Cortex of kidney (tissue), 1 donor: ENCODE measurements around the gene ISCA1.
"Not testable (repeated sequence)": the region's sequence is repeated elsewhere in the genome, so short reads cannot be mapped to it uniquely, and the experiment has no call there.

Source experiments
- DNase-seq: peaks from one replicate; lab custom pipeline; 2025; lab: John Stamatoyannopoulos, UW

Gene ISCA1

DNA sequence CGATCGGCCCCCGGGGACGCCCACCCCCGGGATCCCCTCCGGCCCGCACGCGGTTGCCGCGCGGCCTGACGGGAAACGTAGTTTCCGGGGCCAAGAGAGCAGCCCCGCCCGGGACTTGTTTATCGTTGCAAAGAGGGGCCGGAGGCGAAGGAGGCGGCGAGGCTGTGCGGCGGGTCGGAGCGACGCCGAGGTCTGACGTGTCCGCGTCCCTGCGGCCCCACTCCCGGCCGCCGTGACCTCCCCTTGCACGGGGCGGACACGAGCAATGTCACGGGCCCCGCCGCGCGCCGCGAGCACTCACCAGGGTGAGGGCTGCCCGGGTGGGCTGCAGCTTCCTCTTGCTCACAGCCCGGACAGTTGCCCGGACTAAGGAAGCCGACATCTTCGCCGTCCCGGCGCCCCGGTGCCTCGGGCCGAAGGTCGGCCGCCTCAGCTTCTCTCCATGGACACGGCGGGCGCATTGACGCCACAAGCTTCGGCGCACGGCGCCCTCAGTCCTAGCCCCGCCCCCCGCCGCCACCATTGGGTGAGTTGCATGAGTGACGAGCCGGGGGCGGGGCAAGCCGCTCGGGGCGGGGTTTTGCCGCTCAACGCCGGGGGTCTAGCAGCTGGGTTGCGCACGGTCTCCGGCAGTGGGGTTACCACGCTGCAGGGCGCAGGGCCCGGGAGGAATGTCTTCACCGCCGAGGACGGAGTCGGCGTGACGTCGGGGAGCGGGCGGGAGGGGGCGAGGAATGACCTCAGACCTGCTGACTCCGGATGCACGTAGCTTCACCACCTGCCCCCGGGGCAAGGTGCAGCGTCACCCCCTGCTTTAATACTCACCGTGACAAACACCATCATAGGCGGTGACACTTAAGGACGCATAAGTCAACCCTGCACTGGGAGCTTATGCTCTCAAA is at the start of gene ISCA1:
Gene ISCA1 (minus strand): TSS at position 462 of the 902 bp plus-strand sequence. CDS start 80 bp downstream, at position 382.
- DNase-seq, result peak; percentile 73

DNA sequence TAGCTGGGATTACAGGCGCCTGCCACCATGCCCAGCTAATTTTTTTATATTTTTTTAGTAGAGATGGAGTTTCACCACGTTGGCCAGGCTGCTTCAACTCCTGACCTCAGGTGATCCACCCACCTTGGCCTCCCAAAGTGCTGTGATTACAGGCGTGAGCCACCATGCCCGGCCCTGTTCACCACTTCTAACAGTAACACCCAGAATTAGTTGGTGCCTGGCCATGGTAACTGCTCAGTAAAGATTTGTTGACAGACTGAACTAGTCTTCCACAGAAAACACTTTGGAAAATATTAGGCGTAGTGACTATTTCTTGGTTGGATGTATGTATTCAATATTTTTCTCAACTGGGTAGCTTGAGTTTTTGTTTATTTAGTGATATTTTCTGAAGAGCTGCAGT is 47.8 kb upstream of the ISCA1 start:
- DNase-seq, result no peak

DNA sequence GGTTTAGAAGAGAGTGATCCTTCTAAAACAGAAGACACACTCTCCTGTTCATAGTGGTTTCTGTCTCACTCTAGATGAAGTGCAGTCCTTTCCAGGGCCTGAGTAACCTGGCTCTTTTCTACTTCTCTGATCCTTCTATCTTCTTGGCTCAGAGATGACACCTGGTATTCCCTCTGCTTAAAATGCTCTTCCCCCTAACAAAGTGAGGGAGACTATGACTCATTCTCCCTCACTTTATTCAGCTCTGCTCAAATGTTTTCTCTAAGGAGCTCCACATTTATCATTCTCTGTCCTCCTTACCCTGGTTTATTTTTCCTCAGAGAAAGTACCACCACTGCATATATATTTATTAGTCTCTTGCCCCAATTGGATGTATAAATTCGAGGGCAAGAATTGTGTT is 47.3 kb upstream of the ISCA1 start:
- no peak for DNase-seq

DNA sequence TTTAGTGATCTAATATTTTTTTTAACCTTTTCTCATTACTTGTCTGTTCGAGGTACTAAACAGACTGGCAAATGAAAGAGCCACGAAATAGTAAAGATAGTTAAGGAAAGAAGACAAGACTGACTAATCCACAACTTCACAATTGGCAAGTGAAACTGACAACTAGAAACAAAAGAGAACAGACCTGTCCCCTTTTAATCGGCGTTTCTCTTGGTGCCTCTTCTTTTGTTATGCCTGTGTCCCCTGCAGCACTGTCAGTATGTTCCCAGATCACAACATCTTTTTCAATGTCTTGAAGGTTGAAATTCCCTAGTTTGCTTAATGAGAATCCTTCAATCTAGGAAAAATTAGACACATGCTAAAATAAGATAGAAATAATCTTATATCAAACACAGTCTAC is 45.8 kb upstream of the ISCA1 start:
- no peak for DNase-seq

DNA sequence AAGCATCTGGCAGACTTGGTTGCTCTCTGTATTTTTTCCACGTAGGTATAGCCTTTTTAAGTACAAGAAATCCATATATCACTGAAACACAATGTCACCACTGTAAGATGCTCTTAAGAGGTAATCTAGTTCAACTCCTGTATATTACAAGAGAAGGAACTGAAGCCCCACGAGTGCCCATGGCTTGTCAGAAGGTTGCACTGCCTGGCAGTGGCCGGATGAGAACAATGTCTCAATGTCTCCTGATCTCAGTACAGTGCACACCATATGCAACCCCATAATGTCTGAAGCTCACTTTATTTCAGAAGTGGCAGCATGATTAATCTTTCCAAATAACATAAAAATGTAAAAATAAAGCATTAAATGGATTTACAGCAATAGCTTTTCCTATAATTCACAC is 44.2 kb upstream of the ISCA1 start:
- no peak for DNase-seq

DNA sequence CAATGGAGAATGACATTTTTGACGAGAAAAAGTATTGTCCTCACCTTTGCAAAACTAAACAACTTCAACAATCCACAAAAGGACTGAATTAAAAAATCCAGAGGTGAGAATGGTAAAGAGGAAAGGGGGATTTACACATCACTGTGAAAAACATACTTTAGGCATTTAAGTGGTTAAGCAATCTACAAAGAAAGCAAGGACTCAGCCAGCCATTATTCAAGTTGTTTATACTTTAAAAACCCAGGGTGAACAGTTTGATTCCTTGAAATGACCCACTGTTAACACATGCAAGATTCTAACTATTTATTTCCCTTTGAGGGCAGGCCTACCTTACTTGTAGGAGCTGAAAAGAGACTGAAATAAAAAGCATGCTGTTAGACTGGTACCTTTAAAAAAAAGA is 42.6 kb upstream of the ISCA1 start:
- no peak for DNase-seq

DNA sequence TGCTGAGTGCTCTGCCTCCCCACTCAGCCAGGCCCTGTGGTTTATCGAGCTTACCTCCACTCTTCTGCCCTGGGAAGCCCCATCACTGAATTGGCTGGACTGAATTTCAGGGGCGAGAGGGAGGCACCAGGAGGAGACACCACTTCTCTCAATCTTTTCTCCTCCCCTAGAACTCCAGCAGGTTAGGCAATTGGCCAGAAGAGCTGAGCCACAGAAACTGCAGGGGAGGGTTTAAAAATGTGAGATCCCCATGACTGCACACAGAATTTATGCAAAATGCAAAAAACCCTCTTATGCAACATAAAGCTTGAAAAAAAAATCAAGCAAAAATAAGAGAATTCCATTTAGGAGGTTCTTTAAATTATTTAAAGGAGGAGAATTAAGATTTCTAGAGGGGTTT is 42.0 kb upstream of the ISCA1 start:
- DNase-seq, result no peak

DNA sequence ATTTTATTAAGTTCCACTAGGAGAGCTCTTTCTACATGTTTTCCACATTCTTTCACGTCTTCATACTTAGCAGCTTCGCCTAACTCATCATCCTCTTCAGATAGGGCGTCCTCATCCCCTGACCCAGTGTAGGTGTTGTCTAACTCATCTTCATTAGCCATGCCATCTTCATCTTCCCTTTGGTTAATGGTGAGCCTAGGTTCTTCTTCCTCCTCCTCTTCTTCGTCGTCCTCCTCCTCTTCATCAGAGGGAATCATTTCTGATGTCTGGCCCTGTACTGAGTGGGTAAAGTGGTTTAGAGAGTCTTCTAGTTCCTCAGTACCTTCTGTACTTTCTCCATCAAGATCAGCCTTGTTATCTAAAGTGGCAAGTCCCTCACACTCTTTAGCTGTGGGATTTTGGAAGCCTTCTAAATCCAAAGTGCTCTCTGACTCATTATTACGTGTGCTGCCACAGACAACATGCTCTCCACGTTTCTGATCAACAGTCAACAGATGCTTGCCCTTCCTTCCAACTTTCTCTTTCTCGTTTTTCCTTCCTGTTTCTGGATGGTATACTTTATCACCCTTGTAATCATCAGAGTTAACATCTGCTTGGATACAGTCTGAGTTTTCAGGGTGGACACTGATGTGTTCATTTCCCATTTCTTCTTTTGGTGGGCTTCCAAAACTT is 40.8 kb upstream of the ISCA1 start:
- no peak for DNase-seq

DNA sequence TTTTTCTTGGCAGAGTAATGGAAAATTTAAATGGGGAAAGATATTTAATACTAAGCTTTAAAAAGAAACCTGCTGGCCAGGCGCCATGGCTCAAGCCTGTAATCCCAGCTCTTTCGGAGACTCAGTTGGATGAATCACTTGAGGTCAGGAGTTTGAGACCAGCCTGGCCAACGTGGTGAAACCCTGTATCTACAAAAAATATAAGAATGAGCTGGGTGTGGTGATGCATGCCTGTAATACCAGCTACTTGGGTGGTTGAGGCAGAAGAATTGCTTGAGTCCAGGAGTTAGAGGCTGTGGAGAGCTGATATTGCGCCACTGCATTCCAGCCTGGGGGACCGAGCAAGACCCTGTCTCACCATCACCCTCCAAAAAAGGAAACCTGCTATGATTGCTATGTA is 39.0 kb upstream of the ISCA1 start:
- no peak for DNase-seq

DNA sequence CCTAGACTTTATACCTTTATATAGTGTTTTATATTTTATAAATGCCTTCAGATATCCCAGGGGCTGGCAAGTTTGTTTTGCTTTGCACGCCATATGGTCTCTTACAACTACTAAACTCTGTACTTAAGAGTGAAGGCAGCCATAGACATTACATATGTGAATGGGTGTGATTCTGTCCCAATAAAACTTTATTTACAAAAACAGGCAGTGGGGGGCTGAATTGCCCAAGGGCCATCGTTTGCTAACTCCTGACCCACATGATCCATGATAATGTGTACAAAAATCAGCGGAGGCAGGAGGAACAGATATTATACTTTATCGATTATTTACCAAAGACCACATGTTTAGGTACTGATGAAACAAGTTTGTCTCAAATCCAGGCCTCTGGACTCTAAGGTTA is 35.8 kb upstream of the ISCA1 start:
- DNase-seq, result no peak

DNA sequence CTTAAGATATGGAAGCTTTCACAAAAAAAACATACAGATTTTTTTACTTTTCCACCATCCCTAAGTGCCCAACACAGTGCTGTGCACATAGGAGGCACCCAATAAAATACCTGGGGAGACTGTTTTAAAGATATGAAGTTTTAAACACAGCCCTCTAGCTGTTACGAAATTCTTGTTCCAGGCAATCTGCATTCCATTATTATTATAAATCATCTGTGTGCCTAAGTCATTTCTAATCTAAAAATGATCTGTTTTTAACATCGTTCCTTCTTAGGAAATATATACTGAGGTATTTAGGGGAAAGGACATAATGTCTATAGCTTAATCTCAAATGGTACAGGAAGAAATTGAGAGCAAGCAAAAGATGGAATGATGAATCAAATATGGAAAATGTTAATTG is 32.7 kb upstream of the ISCA1 start:
- no peak for DNase-seq

DNA sequence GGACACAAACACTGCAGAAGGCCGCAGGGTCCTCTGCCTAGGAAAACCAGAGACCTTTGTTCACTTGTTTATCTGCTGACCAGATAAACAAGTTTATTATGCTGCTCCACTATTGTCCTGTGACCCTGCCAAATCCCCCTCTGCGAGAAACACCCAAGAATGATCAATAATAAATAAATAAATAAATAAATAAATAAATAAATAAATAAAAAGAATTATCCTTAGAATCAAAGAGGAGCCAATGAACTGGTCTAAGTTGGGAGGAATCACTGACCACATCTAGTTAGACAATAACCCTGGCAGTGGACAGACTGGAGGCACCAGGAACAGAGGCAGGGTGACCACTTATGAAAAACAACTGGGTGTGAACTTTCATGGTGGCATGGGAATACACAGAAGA is 30.6 kb upstream of the ISCA1 start:
- DNase-seq, result not testable (repeated sequence)

DNA sequence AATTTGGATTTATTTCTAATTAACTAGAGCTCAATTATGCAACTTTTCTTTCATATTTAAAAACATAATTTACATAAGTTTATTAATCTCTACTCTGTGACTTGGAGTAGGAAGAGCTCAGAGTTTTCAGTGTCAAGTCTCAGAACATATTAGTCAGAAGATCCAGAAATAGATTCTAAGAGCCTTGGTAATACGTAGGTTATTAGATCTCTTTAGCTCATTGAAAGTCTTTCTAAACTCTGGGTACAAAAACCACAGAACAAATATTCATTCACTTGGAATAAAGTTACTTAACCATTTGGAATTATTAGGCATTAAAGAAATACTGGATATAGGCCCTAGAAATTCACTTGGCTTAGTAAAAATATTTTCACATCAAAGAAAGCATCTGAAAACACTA is 26.3 kb upstream of the ISCA1 start:
- no peak for DNase-seq

DNA sequence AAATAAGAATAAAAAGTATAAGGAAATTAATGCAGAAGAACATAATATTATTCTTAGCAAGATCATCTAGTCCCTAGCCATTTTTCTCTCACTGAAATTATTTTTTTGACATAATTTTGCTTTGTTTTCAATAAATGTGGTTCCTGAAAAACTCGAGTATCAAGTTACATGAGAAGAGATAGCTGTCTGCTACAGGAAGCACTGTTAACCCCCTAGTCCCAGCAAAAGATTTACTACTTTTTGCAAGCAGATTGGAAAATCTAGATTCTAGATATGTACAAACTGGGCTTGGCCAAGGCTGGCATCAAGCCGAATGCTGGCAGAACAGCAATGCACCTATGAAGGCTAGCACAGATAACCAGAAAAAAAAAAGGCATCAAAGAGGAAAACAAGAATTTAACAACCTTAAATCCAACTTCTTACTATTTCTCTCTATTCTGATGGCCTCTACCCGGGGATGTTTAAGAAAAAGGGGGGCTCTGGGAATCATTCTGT is 21.9 kb upstream of the ISCA1 start:
- DNase-seq, result no peak

DNA sequence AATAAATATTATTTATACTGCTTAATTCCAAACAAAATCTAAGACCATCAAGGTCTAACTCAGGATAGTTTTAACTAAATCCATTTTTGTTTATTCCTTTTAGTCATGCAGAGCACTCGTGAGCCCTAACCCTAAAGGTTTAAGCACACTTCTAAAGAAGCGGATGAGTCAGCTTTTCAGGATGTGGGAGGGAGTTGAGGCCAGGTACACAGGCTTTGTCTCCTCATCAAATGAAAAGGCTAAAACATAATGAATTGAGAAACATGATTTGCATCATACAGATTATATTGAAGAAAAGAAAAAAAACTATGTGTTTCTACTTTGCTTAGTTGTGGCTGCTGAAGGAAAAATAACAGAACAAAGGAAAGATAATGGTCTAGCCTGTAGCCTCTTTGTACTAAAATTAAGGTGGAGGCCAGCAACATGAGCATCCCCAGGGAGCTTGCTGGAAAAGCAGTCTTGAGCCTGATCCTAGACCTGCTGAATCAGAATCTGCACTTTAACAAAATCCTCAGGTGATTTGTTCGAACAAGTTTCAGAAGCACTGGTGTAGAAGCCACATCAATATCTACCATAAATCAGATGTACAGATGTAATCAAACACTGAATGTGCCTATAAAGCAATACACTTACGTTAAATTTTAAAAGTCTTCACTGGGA is 21.1 kb upstream of the ISCA1 start:
- no peak for DNase-seq

DNA sequence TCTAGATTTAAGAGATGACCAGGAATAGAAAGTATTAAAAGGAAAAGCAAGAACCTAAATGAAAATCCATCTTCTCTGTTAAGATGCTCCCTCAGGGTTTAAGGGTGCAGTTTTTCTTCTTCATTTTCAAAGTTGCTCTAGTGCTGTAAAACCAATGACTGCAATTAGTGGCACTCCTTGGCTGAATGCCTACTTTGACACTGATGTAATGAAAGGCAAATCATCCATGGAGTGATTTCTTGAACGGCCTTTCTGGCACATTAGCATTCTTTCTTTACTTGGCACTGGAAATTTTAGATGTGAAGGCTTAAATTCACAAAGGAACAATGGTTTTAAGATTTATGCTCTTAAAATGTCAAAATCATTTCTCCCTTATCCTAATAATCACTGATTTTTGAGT is 19.3 kb upstream of the ISCA1 start:
- no peak for DNase-seq

DNA sequence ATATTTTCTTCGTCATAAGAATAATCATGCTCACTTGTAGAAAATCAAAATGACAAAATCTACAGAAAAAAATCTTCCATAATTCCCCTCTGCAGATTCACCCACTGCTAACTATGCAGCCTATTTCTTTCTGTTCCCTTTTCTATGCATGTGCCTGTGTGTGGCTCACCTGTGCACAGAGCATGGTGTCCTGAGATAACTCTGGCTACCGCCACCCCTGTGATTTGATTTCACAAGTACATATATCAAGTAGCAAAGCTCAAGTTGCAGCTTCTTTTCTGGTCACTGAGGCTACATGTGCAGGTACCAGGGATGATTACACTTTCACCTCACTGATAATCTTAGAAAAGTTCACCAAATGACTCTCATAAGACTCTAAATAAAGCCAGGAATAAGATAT is 18.4 kb upstream of the ISCA1 start:
- DNase-seq, result no peak

DNA sequence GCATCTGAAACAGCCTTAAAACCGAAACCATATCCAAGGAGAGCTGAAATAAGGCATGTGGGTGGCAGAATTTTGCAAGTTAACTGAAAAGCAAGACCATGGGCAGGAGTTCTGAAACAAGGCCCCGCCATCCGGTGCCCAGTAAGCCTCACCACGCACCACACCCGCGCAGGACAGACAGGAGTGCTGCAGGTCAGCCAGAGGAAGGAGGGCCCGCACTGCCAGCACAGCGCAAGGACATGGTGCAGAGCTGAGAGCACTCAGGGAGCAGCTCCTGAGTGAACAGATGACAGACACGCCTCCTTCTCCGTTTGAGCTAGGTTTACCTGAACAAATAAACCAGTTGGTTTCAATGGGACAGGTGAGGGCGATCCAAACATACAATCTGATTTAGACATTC is 16.5 kb upstream of the ISCA1 start:
- DNase-seq, result no peak

DNA sequence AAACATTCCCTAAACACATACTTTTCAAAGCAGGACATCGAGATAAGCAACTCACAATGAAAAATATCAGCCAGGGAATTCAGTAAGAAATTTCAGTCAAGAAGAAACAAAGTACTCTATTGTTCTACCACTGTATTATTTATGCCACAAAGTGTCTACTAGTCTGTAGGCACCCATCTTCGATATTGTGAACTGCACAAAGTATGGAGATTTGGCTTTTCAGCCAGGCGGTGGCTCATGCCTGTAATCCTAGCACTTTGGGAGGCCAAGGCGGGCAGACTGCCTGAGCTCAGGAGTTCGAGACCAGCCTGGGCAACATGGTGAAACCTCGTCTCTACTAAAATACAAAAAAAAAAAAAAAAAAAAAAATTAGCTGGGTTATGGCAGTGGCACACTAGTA is 8.0 kb upstream of the ISCA1 start:
- DNase-seq, result not testable (repeated sequence)

DNA sequence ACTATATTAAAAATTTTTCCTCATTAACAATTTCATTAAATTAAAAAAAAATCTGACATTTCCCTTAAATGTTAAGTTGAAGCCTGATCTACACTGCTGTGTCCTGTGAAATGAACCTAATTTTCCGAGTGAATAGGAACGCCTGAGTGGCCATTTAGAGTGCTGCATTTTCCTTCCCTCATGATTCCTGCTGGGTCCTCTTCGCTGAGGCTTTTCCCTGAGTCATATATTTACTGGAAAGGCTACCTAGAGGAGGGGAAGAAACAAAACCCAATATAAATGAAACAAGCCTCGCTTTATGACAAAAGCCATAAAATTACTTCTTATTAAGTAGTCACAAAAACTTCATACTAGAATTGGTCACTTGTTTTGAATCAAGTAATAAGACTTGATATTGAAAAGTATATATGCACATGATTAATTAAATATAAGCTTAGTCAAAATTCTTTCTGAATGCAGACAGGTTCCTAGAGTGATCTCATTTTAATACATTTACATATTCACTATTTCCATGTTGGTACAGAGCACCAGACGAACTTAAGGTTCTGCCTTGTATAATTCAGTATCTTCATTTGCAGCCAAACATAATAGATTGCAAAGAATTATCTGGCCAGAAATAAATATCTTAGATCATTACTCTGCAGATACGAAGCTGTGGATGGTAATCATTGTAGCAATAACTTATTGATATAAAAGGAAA is 6.3 kb upstream of the ISCA1 start:
- DNase-seq, result no peak

DNA sequence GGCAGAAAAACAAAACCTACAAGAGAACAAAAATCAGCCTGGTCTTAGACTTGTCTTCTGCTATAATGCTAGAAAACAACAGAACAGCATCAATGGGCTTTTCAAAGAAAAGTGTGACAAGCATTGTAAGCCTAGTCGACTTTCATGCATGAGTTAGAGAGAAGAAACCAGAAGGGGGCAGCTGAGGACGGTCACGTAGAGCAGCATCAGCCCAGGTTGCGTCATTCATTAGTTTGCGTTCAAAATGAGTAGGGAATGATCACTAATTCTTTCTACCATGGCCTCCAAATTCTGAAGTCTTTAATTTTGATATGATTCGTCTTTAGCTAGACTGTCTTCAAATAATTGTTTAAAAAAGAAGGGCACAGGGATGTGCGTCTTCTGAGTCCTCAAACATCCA is 4.7 kb upstream of the ISCA1 start:
- DNase-seq, result no peak

DNA sequence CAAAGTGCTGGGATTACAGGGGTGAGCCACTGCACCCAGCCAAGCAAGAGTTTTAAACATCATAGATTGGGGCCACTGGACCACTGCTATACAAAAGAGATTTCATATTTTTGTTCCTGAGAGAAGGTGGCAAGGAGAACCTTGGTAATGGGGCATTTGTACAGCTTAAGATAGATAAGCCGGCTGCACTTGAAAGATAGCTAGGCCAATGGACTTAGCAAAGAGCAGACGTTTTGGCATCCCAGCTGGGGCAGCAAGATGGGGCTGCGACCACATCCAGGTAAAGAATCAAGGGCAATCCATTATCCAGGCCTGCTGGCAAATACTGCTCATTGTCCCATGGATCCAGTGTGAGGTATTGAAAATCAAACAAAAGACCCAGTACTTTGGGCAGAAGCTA is 3.9 kb upstream of the ISCA1 start:
- DNase-seq, result no peak
